ENCODE results near the gene HTR4. TPM values are rescaled to one million over a fixed set of nuclear protein-coding genes. Genes with fewer than 3 reads are reported as not detected.

HTR4 gene
- total RNA-seq, 1 experiment from 2014 or later, result not detected

- no peak overlapping the region for H3K27ac ChIP-seq (ENCODE audit: insufficient read length, low read depth, low read length)
- H3K18ac ChIP-seq (ENCODE audit: insufficient read length, low read depth, low read length), result no peak overlapping the region
- H3K79me1 ChIP-seq (ENCODE audit: insufficient read depth, low read depth, low read length, poor library complexity, severe bottlenecking), result no peaks in the 10 kb centered on the region
- Mint-ChIP-seq H3K9me3 (no peaks in the 10 kb centered on the region), H3K4me3 (no peak overlapping the region), H3K27me3 (ENCODE audit: low read depth) (no peaks in the 10 kb centered on the region), H3K27ac (no peak overlapping the region), H3K4me1 (no peaks in the 10 kb centered on the region), H3K36me3 (ENCODE audit: insufficient read depth in 1 of 3, low read depth in 3 of 3) (peaks cover 12 to 54% (median 51%) of the 10 kb centered on the region in 3 experiments; a peak in 5 of 7 replicates)
- no peak overlapping the region for H3K4me2 ChIP-seq (ENCODE audit: insufficient read depth, insufficient read length, low read length)
- no CpG with 5 or more reads among the region's 3 CpGs for WGBS (ENCODE audit: extremely low coverage, insufficient read length, low lambda C conversion rate)
- H2BK20ac ChIP-seq (ENCODE audit: low read depth, low read length, poor library complexity, severe bottlenecking), result no peak overlapping the region
- no peaks in the 10 kb centered on the region for H3K9me3 ChIP-seq (ENCODE audit: control insufficient read depth, low read depth, low read length)
- no peak overlapping the region for H3K4ac ChIP-seq (ENCODE audit: low read depth, low read length)
- H2BK120ac ChIP-seq (ENCODE audit: low read depth, low read length, poor library complexity, severe bottlenecking), result no peak overlapping the region
- H3K4me1 ChIP-seq (ENCODE audit: insufficient read depth, low read length), result no peaks in the 10 kb centered on the region
- H2AFZ ChIP-seq (ENCODE audit: low read length), result no peak overlapping the region
- no peaks in the 10 kb centered on the region for H3K23me2 ChIP-seq (ENCODE audit: insufficient read length, low read depth, low read length, poor library complexity, severe bottlenecking)
- no peak overlapping the region for H4K5ac ChIP-seq (ENCODE audit: insufficient read length, low read depth, low read length)
- no peak overlapping the region for H2AK5ac ChIP-seq (ENCODE audit: insufficient read length, low read length)
- no peak overlapping the region for H2BK15ac ChIP-seq (ENCODE audit: low read depth, low read length)
- TF ChIP-seq CTCF (conservative IDR thresholded peaks at IDR 0.05), result no peak
- H4K8ac ChIP-seq (replicated peaks; ENCODE audit: insufficient read length, low read depth, low read length), result no peak overlapping the region
- no peak overlapping the region for H3K56ac ChIP-seq (ENCODE audit: insufficient read length, low read depth, low read length)
- no peaks in the 10 kb centered on the region for H3K79me2 ChIP-seq (ENCODE audit: insufficient read depth, low read length)
- no peak overlapping the region for H4K91ac ChIP-seq (ENCODE audit: insufficient read length, low read depth, low read length)
- no peak overlapping the region for H2BK12ac ChIP-seq (ENCODE audit: insufficient read length, low read depth, low read length)
- no peak overlapping the region for H3K9ac ChIP-seq (ENCODE audit: extremely low read depth, insufficient read length, low read length)
- H3K23ac ChIP-seq (ENCODE audit: insufficient read length, low read depth, low read length), result no peak overlapping the region
- H3T11ph ChIP-seq (ENCODE audit: low read length), result no peak overlapping the region
- H3K14ac ChIP-seq (ENCODE audit: insufficient read depth, low read length), result no peak overlapping the region
- H2BK5ac ChIP-seq (ENCODE audit: insufficient read length, low read length), result no peak overlapping the region
- H4K20me1 ChIP-seq (ENCODE audit: control insufficient read depth, insufficient read depth, insufficient read length), result no peaks in the 10 kb centered on the region
- no peaks in the 10 kb centered on the region for H3K27me3 ChIP-seq (ENCODE audit: insufficient read depth, low read length)
- DNase-seq, result no peak
These were observed 218.3 kb downstream of the HTR4 start for GRCh38 chr5:148436029-148436428.
